GM03348 (cell line): Measurements from ENCODE around the gene ATP1A1.

ENCODE experiments used
- DNase-seq: peaks from one replicate; pipeline ENCODE4 v3.0.0; 2012; ENCODE audit warnings: low spot score

The ATP1A1 gene

DNA sequence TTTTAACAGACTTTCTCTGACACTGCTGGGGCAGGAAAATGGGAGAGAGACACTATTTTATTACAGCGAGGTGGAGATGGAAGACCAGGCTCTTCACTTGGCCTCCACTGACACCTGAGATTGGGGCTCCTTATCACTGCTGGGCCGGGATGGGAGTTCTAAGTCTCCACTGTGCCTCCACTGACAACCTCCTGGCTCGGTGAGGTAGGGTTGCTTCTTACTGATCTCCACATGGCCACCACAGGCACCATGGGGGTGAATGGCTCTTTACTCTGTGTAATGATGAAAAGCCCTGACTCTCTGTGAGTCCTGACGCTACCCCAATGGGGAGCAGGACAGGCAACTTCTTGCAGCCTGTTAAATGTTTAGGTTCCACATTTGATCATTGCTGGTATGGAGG, 67.7 kb downstream of the ATP1A1 start:
- no peak for DNase-seq

DNA sequence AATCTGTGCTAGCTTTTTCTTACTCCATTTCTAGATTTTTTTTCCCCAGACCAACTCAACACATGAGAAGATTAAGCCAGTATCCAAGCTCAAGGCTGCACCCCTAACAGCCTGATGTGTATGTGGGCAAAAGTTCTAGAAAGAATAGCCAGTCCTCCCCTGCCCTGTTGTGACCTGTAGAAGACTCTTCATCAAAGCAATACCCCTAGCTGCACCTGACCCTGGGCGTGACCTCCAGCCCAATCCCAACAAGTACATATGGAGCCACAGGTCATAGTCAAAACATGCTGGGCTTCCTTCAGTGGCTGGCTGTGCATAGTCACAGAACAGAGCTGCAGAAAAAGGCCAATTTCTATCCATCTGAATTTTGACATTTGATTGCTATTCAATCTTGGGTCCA, 72.5 kb downstream of the ATP1A1 start:
- no peak for DNase-seq

DNA sequence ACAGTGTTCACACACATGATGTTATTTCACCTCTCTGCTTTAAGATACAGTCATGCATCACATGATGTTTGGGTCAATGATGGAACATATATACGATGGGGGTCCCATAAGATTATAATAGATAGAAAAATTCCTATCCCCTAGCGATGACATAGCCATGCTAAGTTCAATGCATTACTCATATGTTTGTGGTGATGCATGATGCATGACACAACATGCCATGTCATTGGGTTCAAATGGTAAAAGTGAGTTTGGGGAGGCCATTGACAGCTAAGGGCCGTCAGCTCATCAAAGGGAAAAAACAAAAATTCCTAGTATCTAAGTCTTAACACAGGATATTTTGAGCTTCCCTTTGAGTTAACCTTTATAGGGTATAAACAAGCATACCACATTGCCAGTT, 73.6 kb downstream of the ATP1A1 start:
- no peak for DNase-seq

DNA sequence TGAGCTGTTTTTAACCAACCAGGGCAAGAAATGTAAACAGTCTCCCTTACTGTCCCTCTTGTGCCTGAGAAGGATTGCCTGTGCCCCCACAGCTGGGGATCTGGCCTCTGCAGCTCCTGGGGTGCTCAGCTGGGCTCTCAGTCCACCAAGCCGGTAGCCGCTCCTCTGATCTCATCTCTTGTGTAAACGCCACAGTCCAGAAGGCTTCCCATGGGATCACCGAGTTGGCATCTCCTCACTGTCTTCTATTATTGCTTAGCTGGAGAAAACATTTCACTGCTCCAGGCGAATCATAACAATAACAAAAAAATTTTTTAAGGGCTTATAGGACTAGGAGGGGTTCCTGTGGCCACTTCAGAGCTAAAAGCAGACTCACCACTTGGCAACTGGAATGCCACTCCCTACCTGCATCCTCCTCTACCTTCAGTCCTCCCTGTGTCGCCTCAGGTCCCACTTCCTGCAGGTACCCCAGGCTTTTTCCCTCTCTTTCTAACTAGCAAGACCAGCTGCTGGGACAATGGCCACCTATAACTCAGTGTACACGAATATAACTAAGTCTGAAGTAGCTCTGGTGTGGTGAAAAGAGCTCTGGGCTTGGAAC, 75.8 kb downstream of the ATP1A1 start:
- DNase-seq = no peak

DNA sequence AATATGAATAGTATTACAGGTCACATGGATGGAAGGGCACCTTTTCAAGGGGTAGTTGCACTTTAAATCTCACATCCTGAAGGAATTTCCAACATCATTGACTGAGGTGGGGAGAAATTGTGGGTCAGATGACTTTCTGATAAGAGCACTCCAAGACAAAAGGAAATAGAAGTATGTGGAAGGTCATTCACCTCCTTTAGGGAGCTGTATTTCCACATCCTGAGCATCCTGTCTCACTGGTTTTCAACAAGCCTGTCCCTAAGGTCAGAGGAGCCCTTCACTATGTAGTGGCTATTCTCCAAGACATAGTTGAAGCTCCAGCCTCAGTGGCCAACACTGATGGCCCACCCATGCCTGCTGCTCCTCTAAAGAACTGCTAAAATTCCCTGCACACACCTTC, 76.5 kb downstream of the ATP1A1 start:
- DNase-seq = no peak

DNA sequence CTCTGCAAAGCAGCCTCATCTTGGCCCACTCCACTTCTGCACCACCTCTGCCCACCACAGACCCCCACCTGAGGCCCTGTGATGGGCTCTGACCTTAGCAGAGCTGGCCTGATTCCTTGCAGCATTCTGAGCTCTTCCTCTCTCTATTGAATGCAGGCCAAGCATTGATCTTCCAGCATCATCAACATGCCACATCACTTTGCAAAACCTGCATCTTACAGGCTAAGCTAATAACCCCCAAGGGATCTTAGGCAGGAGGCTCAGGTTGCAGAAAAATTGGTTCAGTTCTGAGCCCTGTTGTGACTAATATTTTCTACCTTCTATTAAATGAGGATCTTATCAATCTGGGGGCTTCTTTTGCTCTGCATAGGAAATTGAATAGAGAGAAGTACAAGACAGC, 78.7 kb downstream of the ATP1A1 start:
- no peak for DNase-seq

DNA sequence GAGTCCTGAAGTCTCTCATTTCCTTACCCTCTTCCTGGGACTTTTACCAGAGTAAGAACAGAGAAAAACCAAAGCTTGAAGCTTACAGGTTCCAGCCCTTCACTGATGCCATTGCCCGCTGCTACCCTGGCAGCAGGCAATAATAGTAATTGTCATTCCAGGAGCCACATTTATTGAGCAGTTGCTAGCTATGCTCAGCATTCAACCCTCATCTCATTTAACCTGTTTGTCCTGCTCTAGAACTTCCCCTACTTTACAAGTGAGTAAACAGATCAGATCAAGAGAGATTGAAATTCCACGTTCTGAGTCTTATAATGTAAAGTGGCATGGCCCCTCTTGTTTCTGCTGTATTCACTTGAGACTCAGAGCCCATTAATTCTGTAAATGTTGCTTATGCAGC, 80.4 kb downstream of the ATP1A1 start:
- DNase-seq = no peak

DNA sequence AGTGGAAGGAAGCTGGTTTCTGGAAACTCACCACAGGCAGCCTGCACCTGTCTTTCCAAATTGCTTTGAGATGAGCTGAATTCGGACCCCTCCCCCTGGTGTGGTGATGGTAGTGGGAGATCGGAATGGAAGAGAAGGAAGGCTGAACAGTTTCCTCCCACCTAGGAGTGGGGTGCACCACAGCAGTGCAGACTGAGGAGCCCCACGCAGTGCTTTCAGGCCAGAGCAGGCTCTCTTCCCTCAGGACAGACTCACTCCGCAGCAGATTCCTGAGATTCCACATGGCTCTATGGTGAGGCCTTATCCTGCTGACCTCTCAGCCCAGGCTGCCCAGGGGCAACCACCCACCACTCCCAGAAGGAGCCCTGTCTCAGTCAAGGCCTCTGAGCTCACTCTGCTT, 80.9 kb downstream of the ATP1A1 start:
- DNase-seq = no peak
